ES-I3 (cell line): Measurements from ENCODE around the gene AFAP1L1.

Experiments
- H3K36me3 ChIP-seq: 2 replicates; pipeline ENCODE4 v1.6.1; 2013; ENCODE audit warnings: mild to moderate bottlenecking, low read length, control low read depth, moderate library complexity; ENCODE audit not compliant: insufficient read depth
- H3K4me1 ChIP-seq: 2 replicates; pipeline ENCODE4 v1.6.1; 2013; ENCODE audit warnings: mild to moderate bottlenecking, control low read depth, low read length; ENCODE audit not compliant: insufficient read depth
- H3K9ac ChIP-seq: 2 replicates; pipeline ENCODE4 v1.6.1; 2013; ENCODE audit warnings: low read depth, mild to moderate bottlenecking, low read length, moderate library complexity
- H3K9me3 ChIP-seq: 2 replicates; pipeline ENCODE4 v1.6.1; 2013; ENCODE audit warnings: mild to moderate bottlenecking, low read length, moderate library complexity; ENCODE audit not compliant: control insufficient read depth, insufficient read depth

Gene AFAP1L1

DNA sequence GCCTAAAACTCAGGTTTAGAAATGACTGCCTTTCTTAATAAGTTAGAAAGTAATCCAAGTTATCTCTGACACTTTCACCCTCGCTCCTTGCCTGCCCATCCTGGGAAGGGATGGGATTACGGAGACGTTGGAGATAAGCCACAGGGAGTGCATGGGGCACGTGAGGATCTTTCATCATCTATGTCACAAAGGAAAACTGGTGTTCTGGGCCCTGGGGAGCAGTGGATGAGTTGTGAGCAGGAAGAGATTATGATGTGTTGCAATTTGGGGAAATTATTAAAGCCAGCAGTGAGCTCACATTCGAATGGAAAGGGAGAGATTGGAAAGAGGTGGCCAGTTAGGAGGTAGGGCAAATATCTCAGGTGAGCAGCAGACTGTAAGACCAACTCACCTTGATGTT, 12.8 kb downstream of the AFAP1L1 start:
- Histone ChIP-seq H3K4me1 (no peaks in the 10 kb centered on the region), H3K9ac (no peak overlapping the region), H3K36me3 (no peaks in the 10 kb centered on the region), H3K9me3 (no peaks in the 10 kb centered on the region)

DNA sequence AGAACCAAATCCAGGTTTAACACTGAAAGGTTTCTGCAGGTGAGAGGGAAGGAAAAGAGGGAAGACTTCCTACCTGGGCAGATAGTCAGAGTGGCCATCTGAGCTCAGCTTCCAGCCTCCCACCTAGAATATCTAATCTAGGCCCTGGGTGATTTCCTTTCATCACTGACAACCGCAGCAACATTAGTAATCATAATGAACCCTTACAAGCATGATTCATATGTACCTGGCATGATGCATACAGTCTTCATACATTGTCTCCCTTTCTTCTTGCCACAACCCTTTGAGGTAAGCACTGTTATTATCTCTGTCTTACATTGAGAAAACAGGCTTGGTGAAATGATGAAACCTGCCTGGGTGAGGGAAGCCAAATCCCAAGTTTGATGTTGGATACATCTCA, 13.5 kb downstream of the AFAP1L1 start:
- Histone ChIP-seq H3K9me3 (no peaks in the 10 kb centered on the region), H3K4me1 (no peaks in the 10 kb centered on the region), H3K36me3 (no peaks in the 10 kb centered on the region), H3K9ac (no peak overlapping the region)

DNA sequence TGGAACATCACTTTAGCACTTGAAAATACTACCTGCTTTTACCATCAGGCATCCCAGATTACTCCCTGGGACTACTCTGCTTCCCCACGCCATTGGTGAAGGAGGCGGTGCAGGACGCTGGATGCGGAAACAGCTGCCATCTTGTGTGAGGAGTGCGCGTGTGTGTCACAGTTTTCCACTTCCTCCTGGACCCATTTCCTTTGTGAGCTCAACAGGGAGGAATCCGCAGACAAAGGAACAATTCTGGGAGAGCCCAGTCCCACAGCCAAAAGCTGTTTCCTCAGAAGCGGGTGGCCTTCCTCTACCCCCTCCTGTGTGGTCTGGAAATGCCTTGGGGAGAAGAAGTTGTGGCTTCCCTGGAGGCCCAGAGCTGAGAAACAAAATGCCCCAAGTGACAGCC, 16.8 kb downstream of the AFAP1L1 start:
- H3K4me1 ChIP-seq: no peaks in the 10 kb centered on the region
- no peaks in the 10 kb centered on the region for H3K9me3 ChIP-seq
- no peak overlapping the region for H3K9ac ChIP-seq
- no peaks in the 10 kb centered on the region for H3K36me3 ChIP-seq

DNA sequence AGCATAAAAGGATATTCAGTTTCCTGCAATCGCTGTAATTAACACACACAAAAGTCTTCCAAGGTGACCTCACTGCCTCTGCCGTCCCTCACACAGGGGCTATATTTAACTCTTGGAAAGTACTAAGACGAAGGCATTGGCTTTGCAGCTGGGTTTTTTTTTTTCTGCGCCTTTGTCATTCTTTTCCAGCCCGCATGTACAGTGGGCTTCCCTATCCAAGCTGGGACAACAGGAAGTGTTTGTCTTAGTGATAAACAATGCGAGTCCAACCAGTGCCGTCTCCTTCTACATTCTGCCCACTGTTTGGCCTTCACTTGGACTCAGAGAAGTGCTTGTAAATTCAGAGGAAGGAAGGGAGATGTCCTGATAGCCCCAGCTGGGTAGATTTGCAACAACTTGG, 17.6 kb downstream of the AFAP1L1 start:
- no peak overlapping the region for H3K9ac ChIP-seq
- H3K4me1 ChIP-seq: no peaks in the 10 kb centered on the region
- no peaks in the 10 kb centered on the region for H3K9me3 ChIP-seq
- no peaks in the 10 kb centered on the region for H3K36me3 ChIP-seq

DNA sequence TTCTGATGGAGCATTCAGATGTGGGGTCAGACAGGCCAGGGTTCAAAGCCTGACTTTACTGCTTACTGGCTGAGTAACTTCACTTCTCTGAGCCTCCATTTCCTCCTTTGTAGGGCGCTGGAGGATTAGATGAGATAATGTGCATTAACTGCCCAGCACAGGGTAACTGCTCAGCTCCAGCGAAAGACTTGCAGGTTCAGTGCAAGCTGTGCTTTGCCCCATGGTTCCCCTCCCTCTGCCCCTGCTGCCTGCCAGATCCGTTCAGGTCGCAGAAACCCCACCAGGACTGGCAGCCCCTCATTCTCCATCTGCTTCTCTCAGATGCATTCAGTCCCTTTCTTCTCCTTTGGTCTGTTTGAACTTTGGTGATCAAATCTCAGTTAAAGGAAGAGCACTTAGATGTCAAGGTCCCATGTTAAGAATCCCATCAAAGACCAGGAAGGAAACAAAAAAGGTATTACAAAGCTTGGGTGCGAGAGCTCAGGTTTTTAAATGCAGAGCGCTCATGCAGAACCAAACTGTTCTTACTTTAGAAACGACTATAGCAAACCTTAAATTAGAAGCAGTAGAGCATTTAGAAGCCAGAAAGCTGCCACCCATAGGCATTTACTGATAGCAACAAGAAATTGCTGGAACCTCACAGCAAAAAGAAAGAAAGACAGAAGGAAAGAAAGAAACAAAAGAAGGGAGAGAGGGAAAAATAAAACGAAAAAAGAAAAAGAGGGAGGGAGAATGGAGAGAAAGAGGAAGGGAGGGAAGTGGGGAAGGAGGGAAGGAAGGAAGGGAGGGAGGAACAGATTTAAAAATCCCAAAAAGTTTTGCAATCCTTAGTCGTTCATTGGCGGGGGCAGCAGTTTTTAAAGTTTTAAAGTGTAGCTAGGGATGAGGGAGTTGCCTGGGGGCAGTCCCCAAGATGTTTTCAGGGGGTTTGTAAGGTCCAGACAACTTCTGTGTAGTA, 23.5 kb downstream of the AFAP1L1 start:
- H3K9ac ChIP-seq: no peak overlapping the region

DNA sequence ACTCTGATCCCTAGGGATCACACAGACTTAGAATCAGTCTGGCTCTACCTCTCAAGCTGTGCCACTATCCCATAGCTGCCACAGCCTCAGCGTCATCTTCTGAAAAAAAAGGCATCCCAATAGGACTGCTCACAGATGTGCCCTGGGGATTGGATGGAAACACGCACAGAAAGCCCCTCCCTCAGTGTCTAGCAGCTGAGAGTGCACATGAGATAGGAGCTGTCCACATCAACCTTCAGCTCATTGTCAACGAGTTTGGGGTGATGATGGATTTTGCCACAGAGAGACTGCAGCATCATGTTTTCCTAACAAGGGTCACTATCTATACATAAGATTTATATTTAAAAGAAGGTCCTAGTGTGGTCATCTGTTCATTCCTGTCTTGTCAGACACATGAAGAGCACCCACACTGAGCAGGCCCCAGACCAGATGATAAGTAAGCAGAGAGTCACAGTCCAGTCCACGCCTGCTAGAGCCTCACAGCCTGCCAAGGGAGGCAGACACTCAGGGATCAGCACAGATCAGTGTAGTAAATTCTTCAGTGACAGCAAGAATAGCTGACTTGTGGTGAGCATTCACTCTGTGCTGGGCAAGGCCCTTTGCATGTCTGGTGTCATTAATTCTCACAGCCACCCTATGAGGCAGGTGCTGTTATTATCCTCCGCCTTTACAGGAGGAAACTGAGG, 25.8 kb downstream of the AFAP1L1 start:
- Histone ChIP-seq H3K9me3 (no peaks in the 10 kb centered on the region), H3K36me3 (no peaks in the 10 kb centered on the region), H3K4me1 (0 out of 2 replicates have a peak, but pooled peaks cover 3% of the 10 kb centered on the region), H3K9ac (no peak overlapping the region)

More for the DNA sequence above, 23.5 kb downstream of the AFAP1L1 start:
- Histone ChIP-seq H3K4me1 (0 out of 2 replicates have a peak, but pooled peaks cover 3% of the 10 kb centered on the region), H3K9me3 (no peaks in the 10 kb centered on the region), H3K36me3 (no peaks in the 10 kb centered on the region)

DNA sequence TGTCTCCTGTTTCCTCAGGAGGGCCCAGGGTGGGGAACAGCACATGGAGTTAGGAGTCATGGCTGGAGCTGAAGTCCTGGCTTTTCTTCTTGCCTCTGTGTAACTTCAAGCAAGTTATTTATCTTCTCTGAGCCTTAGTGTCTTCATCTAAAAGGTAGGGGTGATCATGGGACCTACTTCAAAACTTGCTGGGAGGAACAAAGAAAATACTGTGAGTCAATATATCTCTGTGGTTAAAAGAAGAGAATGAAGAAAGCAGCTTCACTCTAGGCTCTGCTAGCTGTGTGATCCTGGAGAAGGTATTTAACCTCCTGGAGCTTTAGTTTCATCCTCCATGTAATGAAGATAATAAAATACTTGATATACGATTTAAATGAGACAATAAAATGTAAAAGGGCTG, 26.5 kb downstream of the AFAP1L1 start:
- Histone ChIP-seq H3K4me1 (0 out of 2 replicates have a peak, but pooled peaks cover 3% of the 10 kb centered on the region), H3K36me3 (no peaks in the 10 kb centered on the region), H3K9ac (no peak overlapping the region), H3K9me3 (no peaks in the 10 kb centered on the region)

DNA sequence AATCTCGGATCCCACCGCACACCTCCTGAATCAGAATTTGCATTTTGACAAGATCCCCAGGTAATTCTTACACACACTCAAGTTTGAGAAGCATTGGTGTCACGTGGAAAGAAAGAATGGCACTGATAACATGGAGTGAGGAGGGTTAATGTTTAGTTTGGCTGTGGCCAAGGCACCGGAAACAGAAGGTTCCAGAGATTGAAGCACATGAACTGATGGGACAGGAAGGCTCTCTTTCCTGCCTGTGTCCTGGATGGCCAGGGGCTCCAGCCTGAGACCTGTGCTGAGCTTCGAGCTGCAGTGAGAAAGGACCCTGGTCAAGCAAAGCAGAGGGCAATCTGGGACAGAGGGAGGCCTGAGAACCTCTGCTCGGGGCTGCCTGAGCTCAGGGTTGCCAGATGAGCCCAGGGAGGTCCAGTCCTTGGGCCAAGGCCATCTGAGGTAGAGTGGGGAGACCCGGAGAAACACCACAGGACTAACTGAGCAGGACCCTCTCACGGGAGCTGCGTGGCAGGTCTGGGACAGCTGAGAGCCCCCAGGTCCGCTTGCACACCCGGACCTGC, 27.3 kb downstream of the AFAP1L1 start:
- H3K9ac ChIP-seq: no peak overlapping the region
- 0 out of 2 replicates have a peak, but pooled peaks cover 3% of the 10 kb centered on the region for H3K4me1 ChIP-seq
- no peaks in the 10 kb centered on the region for H3K36me3 ChIP-seq
- H3K9me3 ChIP-seq: no peaks in the 10 kb centered on the region

DNA sequence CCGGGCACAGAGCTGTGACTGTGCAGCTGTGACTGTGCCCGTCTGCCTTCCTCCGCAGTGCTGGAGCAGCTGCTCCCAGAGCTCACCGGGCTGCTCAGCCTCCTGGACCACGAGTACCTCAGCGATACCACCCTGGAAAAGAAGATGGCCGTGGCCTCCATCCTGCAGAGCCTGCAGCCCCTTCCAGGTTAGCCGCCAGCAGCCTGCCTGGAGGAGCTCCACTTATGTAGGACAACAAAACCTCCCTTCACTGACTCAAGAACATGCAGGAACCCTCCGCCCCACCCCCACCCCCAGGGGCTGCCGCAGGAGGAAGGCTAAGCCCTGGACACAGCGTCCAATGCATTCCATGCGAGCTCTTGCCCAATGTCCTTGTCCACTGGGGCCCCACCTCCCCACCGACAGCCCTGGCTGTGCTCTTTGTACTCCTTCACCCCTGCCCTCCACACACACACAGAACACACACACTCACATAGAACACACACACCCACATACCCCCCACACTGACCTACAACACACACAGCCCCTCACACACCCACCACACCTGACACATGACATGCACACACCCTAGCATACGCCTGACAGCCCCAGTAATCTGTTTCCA, 27.9 kb downstream of the AFAP1L1 start:
- H3K4me1 ChIP-seq: 0 out of 2 replicates have a peak, but pooled peaks cover 3% of the 10 kb centered on the region
- H3K9me3 ChIP-seq: no peaks in the 10 kb centered on the region
- no peak overlapping the region for H3K9ac ChIP-seq

DNA sequence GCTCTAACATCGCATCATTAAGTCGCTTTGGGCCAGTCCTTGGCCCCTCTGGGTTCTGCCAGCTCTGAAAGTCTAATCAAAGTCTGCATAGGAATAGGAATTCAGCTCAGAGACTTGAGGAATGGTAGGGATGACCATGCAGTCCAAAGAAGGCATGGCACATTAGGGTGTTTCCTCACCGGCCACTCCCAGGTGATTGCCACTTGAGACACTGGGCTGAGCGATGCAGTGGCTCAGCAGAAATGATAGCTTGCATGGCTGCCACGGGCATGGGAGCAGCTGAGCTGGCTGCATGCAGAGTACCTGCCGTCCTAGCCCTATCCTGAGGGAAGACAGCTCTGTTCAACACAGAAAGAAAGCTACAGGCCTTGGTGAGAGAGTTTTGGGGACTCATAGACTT, 28.8 kb downstream of the AFAP1L1 start:
- Histone ChIP-seq H3K36me3 (no peaks in the 10 kb centered on the region), H3K9ac (no peak overlapping the region), H3K9me3 (no peaks in the 10 kb centered on the region), H3K4me1 (0 out of 2 replicates have a peak, but pooled peaks cover 3% of the 10 kb centered on the region)

More for the DNA sequence above, 27.9 kb downstream of the AFAP1L1 start:
- H3K36me3 ChIP-seq: no peaks in the 10 kb centered on the region

DNA sequence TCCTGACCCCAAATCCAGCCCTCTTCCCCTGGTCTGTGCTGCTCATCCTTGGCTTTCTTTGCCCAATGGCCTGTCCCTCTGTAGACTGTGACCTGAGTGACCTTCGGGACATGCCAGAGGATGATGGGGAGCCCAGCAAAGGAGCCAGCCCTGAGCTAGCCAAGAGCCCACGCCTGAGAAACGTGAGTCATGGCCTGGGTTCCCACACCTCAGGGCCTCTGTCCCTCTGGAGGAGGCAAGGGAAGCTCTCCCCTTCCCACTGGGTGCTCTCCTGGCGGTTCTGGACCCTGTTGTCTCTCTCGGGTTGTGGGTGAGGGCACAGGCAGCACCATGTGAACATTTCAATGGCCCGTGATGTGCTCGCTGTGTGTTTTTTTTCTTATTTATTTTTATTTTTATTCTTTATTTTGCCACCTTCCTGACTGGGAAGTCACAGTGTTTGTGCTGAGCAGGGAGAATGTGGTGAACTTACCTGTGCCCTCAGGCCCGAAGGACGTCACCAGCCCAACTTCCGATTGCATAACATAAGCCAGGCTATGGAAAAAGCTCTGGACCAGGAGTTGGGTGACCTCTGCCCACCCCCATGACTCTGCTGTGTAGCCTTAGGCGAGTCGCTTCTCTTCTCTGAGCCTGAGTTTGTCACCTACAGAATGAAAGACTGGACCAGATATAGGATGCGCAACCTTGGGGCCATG, 29.5 kb downstream of the AFAP1L1 start:
- 0 out of 2 replicates have a peak, but pooled peaks cover under 1% of the 10 kb centered on the region for H3K4me1 ChIP-seq
- no peaks in the 10 kb centered on the region for H3K9me3 ChIP-seq
- no peaks in the 10 kb centered on the region for H3K36me3 ChIP-seq
- H3K9ac ChIP-seq: no peak overlapping the region

DNA sequence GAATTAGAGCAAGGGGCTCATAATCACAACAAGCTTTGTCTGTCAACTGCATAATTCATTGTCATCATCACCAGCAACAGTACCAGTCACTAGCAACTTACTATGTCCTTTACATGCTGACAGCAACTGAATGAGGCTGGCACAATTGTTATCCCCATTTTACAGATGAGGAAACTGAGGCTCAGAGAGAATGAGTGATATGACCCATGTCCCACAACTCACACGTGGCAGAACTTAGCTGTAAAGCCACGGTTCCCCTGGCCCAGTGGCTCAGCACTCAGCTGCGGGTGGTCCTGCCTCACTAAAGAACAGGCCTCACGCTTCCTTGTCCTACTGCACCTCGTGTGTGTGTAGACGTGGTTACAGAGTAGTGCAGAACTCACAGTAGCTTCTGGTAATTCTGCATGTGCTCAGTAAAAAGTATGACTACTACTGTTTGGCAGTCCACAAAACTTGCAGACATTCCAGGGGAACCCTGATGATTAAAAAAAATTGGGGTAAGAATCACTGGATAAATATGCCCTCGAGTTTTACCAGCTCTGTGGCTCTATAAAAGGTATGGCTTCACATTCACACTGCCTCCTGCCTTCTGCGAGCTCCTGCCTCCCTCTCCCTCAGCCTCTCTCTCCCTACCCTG, 30.2 kb downstream of the AFAP1L1 start:
- no peaks in the 10 kb centered on the region for H3K4me1 ChIP-seq
- no peaks in the 10 kb centered on the region for H3K36me3 ChIP-seq
- no peak overlapping the region for H3K9ac ChIP-seq
- H3K9me3 ChIP-seq: no peaks in the 10 kb centered on the region

DNA sequence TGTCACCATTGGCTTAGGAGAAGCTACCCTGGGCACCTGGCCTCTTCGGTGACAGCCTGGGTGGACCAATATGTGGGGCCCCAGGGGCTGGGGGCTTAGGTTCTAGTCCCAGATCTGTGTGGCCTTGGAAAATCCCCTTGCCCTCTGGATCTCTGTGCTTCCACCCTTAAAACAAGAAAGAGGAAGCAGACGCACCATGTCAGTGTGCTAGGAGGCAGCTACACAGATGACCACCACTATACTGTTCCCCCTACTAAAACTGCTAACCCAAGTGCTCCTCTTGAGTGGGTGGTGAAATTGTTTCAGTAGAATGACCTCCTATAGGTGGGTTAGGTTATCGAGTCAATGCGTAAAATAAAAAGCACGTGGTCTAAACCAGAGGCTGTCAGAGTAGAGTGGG, 31.0 kb downstream of the AFAP1L1 start:
- Histone ChIP-seq H3K4me1 (no peaks in the 10 kb centered on the region), H3K9me3 (no peaks in the 10 kb centered on the region), H3K36me3 (no peaks in the 10 kb centered on the region), H3K9ac (no peak overlapping the region)
